Liver (tissue), 9 donors: ENCODE results near the gene PPARD. TPM values are rescaled to one million over a fixed set of nuclear protein-coding genes. Genes with fewer than 3 reads are reported as not detected.

Experiments
- DNase-seq: peaks from one replicate; pipeline ENCODE4 v3.0.0-alpha.2; 2017; ENCODE audit warnings: low spot score
- H3K27ac ChIP-seq, 2 donors: one replicate each; pipeline ENCODE4 v1.7.0; 2013; ENCODE audit warnings: inconsistent platforms in 2 of 2, low read length in 2 of 2, control low read depth in 1 of 2, low read depth in 1 of 2, mild to moderate bottlenecking in 1 of 2
- H3K27me3 ChIP-seq, 4 donors: one replicate each; pipeline versions ENCODE4 v1.6.1 to v1.7.0; 2013; ENCODE audit warnings: low read length in 3 of 4, inconsistent platforms in 1 of 4, mild to moderate bottlenecking in 1 of 4, moderate library complexity in 1 of 4; ENCODE audit not compliant: control insufficient read depth in 4 of 4, insufficient read depth in 4 of 4
- H3K36me3 ChIP-seq, 4 donors: one replicate each; pipeline versions ENCODE4 v1.6.1 to v1.7.0; 2013; ENCODE audit warnings: low read length in 3 of 4, mild to moderate bottlenecking in 3 of 4, low read depth in 1 of 4, moderate library complexity in 1 of 4; ENCODE audit not compliant: control insufficient read depth in 4 of 4, insufficient read depth in 3 of 4
- H3K4me1 ChIP-seq, 4 donors: one replicate each; pipeline versions ENCODE4 v1.6.1 to v1.7.0; 2013; ENCODE audit warnings: low read length in 3 of 4, mild to moderate bottlenecking in 3 of 4, moderate library complexity in 1 of 4; ENCODE audit not compliant: control insufficient read depth in 4 of 4, insufficient read depth in 4 of 4
- H3K4me3 ChIP-seq, 3 donors: one replicate each; pipeline versions ENCODE4 v1.6.1 to v1.7.0; 2013; ENCODE audit warnings: low read length in 3 of 3, control low read depth in 1 of 3, low read depth in 1 of 3, mild to moderate bottlenecking in 1 of 3
- H3K9ac ChIP-seq, 2 donors: one replicate each; pipeline ENCODE4 v1.7.0; 2013; ENCODE audit warnings: low read length in 2 of 2, mild to moderate bottlenecking in 2 of 2, moderate library complexity in 2 of 2, control low read depth in 1 of 2, low read depth in 1 of 2
- H3K9me3 ChIP-seq, 4 donors: one replicate each; pipeline versions ENCODE4 v1.6.1 to v1.7.0; 2013; ENCODE audit warnings: low read length in 3 of 4; ENCODE audit not compliant: control insufficient read depth in 4 of 4
- FOXA1 ChIP-seq: IDR thresholded peaks from 2 replicates; pipeline ENCODE4 v1.6.1; 2016; ENCODE audit warnings: antibody characterized with exemption
- FOXA2 ChIP-seq: IDR thresholded peaks from 2 replicates; pipeline ENCODE4 v1.6.1; 2016; ENCODE audit warnings: antibody characterized with exemption
- GABPA ChIP-seq, 2 donors: IDR thresholded peaks in 1 of 2; conservative IDR thresholded peaks in 1 of 2; 2 replicates each; pipeline ENCODE4 v1.6.1; 2016; ENCODE audit warnings: antibody characterized with exemption in 2 of 2, mild to moderate bottlenecking in 1 of 2, moderate library complexity in 1 of 2
- HNF4A ChIP-seq, 2 donors: conservative IDR thresholded peaks; 2 replicates each; pipeline ENCODE4 v1.6.1; 2016; ENCODE audit warnings: antibody characterized with exemption in 2 of 2, mild to moderate bottlenecking in 2 of 2
- HNF4G ChIP-seq: IDR thresholded peaks from 2 replicates; pipeline ENCODE4 v1.6.1; 2016; ENCODE audit warnings: antibody characterized with exemption
- JUND ChIP-seq, 2 donors: IDR thresholded peaks; 2 replicates each; pipeline ENCODE4 v1.6.1; 2016; ENCODE audit warnings: antibody characterized with exemption in 2 of 2
- MAX ChIP-seq: IDR thresholded peaks from 2 replicates; pipeline ENCODE4 v1.6.1; 2016; ENCODE audit warnings: antibody characterized with exemption
- NR2F2 ChIP-seq: IDR thresholded peaks from 2 replicates; pipeline ENCODE4 v1.6.1; 2016; ENCODE audit warnings: antibody characterized with exemption
- RAD21 ChIP-seq, 2 donors: IDR thresholded peaks; 2 replicates each; pipeline ENCODE4 v1.6.1; 2016; ENCODE audit warnings: antibody characterized with exemption in 2 of 2, mild to moderate bottlenecking in 2 of 2
- RXRA ChIP-seq, 2 donors: IDR thresholded peaks; 2 replicates each; pipeline ENCODE4 v1.6.1; 2017 to 2018; ENCODE audit warnings: antibody characterized with exemption in 2 of 2, mild to moderate bottlenecking in 1 of 2
- YY1 ChIP-seq: IDR thresholded peaks from 2 replicates; pipeline ENCODE4 v1.6.1; 2016; ENCODE audit warnings: antibody characterized with exemption, mild to moderate bottlenecking
- WGBS: extraction: QIAGEN DNeasy Blood & Tissue Kit; methylation state at CpG from one replicate; pipeline ENCODE4 v1.1.7; 2013; 5-methylcytosine and 5-hydroxymethylcytosine counted together
- polyA plus RNA-seq, 2 donors: library from polyadenylated mRNA; stranded (reverse) in 1 of 2; unstranded in 1 of 2; fragments of 200-250 nt in 1 of 2; fragments of >200 nt in 1 of 2; fragmentation: Nextera tagmentation in 1 of 2; extraction: Ambion mirVana in 1 of 2; gene quantifications; one replicate each; pipeline versions ENCODE4 v1.2.1 to v1.2.3, GENCODE V29; 2013 to 2015
- total RNA-seq, 2 donors: library from RNA; depleted of rRNA; stranded (reverse); fragments of >200 nt; gene quantifications; one replicate each; pipeline ENCODE4 v1.2.3, GENCODE V29; 2014
- TF ChIP-seq, protein P1 (sequence below): IDR thresholded peaks from 2 replicates; pipeline ENCODE4 v1.6.1; 2016; ENCODE audit warnings: antibody characterized with exemption
- TF ChIP-seq, protein P2 (sequence below): IDR thresholded peaks from 2 replicates; pipeline ENCODE4 v1.6.1; 2016; ENCODE audit warnings: antibody characterized with exemption
- TF ChIP-seq, protein P3 (sequence below): fragments of 150-350 bp; IDR thresholded peaks from 2 replicates; pipeline ENCODE4 v1.5.1; 2017; ENCODE audit warnings: improper control_type of control experiment, low read depth, low read length; ENCODE audit not compliant: missing input control
- TF ChIP-seq, protein P4 (sequence below): IDR thresholded peaks from 2 replicates; pipeline ENCODE4 v1.6.1; 2016; ENCODE audit warnings: antibody characterized with exemption, mild to moderate bottlenecking
- donor health status: healthy.
- donor health status: healthy.
- donor health status: healthy.
- donor health status: healthy.
- donor health status: healthy.

PPARD gene
- total and polyA plus RNA-seq, 4 donors: 2.1 to 7.8 (median 5.1) TPM

GRCh38 chr6:35354361-35355135 lies 12.2 kb downstream of the PPARD start:
- Histone ChIP-seq H3K4me3 (no peak overlapping the region), H3K9me3 (no peaks in the 10 kb centered on the region), H3K27me3 (no peaks in the 10 kb centered on the region), H3K4me1 (peaks cover 0 to 3% (median under 1%) of the 10 kb centered on the region in 4 donors), H3K36me3 (peaks cover 5 to 23% (median 16%) of the 10 kb centered on the region in 4 donors), H3K9ac (no peak overlapping the region), H3K27ac (no peak overlapping the region)
- no peak for DNase-seq
- TF ChIP-seq JUND (IDR thresholded peaks at IDR 0.05): no peak
- TF ChIP-seq, protein P1, sequence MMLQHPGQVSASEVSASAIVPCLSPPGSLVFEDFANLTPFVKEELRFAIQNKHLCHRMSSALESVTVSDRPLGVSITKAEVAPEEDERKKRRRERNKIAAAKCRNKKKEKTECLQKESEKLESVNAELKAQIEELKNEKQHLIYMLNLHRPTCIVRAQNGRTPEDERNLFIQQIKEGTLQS: no peak
- TF ChIP-seq, protein P2, sequence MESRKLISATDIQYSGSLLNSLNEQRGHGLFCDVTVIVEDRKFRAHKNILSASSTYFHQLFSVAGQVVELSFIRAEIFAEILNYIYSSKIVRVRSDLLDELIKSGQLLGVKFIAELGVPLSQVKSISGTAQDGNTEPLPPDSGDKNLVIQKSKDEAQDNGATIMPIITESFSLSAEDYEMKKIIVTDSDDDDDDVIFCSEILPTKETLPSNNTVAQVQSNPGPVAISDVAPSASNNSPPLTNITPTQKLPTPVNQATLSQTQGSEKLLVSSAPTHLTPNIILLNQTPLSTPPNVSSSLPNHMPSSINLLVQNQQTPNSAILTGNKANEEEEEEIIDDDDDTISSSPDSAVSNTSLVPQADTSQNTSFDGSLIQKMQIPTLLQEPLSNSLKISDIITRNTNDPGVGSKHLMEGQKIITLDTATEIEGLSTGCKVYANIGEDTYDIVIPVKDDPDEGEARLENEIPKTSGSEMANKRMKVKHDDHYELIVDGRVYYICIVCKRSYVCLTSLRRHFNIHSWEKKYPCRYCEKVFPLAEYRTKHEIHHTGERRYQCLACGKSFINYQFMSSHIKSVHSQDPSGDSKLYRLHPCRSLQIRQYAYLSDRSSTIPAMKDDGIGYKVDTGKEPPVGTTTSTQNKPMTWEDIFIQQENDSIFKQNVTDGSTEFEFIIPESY: no peak
- TF ChIP-seq, protein P3, sequence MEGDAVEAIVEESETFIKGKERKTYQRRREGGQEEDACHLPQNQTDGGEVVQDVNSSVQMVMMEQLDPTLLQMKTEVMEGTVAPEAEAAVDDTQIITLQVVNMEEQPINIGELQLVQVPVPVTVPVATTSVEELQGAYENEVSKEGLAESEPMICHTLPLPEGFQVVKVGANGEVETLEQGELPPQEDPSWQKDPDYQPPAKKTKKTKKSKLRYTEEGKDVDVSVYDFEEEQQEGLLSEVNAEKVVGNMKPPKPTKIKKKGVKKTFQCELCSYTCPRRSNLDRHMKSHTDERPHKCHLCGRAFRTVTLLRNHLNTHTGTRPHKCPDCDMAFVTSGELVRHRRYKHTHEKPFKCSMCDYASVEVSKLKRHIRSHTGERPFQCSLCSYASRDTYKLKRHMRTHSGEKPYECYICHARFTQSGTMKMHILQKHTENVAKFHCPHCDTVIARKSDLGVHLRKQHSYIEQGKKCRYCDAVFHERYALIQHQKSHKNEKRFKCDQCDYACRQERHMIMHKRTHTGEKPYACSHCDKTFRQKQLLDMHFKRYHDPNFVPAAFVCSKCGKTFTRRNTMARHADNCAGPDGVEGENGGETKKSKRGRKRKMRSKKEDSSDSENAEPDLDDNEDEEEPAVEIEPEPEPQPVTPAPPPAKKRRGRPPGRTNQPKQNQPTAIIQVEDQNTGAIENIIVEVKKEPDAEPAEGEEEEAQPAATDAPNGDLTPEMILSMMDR: no peak
- WGBS: 96% methylated on average over 13 of the region's 13 CpGs

GRCh38 chr6:35356391-35356790 lies 14.0 kb downstream of the PPARD start:
- H3K27ac ChIP-seq: no peak overlapping the region
- peaks cover 5 to 21% (median 15%) of the 10 kb centered on the region in 4 donors for H3K36me3 ChIP-seq
- no peak overlapping the region for H3K9ac ChIP-seq
- no peak overlapping the region for H3K4me3 ChIP-seq
- peaks cover 12 to 20% (median 15%) of the 10 kb centered on the region in 4 donors for H3K4me1 ChIP-seq
- no peaks in the 10 kb centered on the region for H3K9me3 ChIP-seq
- no peak for DNase-seq
- H3K27me3 ChIP-seq: no peaks in the 10 kb centered on the region
- TF ChIP-seq FOXA2 (no peak), FOXA1 (no peak), MAX (no peak), RAD21 (IDR thresholded peaks at IDR 0.05) (no peak), GABPA (IDR thresholded peaks at IDR 0.05 in 1 of 2, conservative IDR thresholded peaks at IDR 0.05 in 1 of 2) (no peak), HNF4A (conservative IDR thresholded peaks at IDR 0.05) (no peak), NR2F2 (no peak), JUND (IDR thresholded peaks at IDR 0.05) (no peak), YY1 (no peak), HNF4G (no peak), RXRA (IDR thresholded peaks at IDR 0.05) (no peak)
- TF ChIP-seq, protein P3: no peak
- TF ChIP-seq, protein P2: no peak
- TF ChIP-seq, protein P4, sequence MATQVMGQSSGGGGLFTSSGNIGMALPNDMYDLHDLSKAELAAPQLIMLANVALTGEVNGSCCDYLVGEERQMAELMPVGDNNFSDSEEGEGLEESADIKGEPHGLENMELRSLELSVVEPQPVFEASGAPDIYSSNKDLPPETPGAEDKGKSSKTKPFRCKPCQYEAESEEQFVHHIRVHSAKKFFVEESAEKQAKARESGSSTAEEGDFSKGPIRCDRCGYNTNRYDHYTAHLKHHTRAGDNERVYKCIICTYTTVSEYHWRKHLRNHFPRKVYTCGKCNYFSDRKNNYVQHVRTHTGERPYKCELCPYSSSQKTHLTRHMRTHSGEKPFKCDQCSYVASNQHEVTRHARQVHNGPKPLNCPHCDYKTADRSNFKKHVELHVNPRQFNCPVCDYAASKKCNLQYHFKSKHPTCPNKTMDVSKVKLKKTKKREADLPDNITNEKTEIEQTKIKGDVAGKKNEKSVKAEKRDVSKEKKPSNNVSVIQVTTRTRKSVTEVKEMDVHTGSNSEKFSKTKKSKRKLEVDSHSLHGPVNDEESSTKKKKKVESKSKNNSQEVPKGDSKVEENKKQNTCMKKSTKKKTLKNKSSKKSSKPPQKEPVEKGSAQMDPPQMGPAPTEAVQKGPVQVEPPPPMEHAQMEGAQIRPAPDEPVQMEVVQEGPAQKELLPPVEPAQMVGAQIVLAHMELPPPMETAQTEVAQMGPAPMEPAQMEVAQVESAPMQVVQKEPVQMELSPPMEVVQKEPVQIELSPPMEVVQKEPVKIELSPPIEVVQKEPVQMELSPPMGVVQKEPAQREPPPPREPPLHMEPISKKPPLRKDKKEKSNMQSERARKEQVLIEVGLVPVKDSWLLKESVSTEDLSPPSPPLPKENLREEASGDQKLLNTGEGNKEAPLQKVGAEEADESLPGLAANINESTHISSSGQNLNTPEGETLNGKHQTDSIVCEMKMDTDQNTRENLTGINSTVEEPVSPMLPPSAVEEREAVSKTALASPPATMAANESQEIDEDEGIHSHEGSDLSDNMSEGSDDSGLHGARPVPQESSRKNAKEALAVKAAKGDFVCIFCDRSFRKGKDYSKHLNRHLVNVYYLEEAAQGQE: no peak
- TF ChIP-seq, protein P1: no peak
- 100% methylated on average over 1 of the region's 1 CpG for WGBS
